Stimulated activated effector memory CD8-positive, alpha-beta T cell treated with anti-CD3 and anti-CD28 coated beads, Interleukin-12 subunit alpha, Interleukin-12 subunit beta, amount 100 ng/mL, for 72 hours (primary cell): ENCODE measurements around the gene RELL2.
A peak's percentile ranks its signal among the peaks of the same experiment; 100 is the strongest.

Experiments used
- ATAC-seq: fragments of 150-1000 bp; cut with Tn5 transposase; 2 replicates; pipeline ENCODE4 v1.10.0; 2021
- DNase-seq, 2 donors: peaks; one replicate each; pipeline ENCODE4 v3.0.0; 2021 to 2022; ENCODE audit warnings: low spot score in 2 of 2
- H3K27ac Mint-ChIP-seq: one replicate; pipeline ENCODE4 v1.8.0; 2022; ENCODE audit warnings: mild to moderate bottlenecking, mixed read lengths
- H3K36me3 Mint-ChIP-seq: one replicate; pipeline ENCODE4 v1.8.0; 2022; ENCODE audit warnings: mild to moderate bottlenecking, mixed read lengths
- H3K4me1 Mint-ChIP-seq: one replicate; pipeline ENCODE4 v1.8.0; 2022; ENCODE audit warnings: mixed read lengths
- H3K4me3 Mint-ChIP-seq: one replicate; pipeline ENCODE4 v1.8.0; 2022; ENCODE audit warnings: mild to moderate bottlenecking, mixed read lengths
- H3K9me3 Mint-ChIP-seq: one replicate; pipeline ENCODE4 v1.8.0; 2022; ENCODE audit warnings: mixed read lengths

RELL2 gene

GRCh38 chr5:141651728-141652105, 14.9 kb downstream of the RELL2 start:
- Mint-ChIP-seq H3K4me1 (peaks cover 43% of the 10 kb centered on the region), H3K27ac (peak overlapping the region; percentile 96), H3K9me3 (no peaks in the 10 kb centered on the region), H3K4me3 (peak overlapping the region; percentile 94), H3K36me3 (peaks cover 24% of the 10 kb centered on the region)
- DNase-seq (no peak), ATAC-seq (no peak)

- H3K4me3 Mint-ChIP-seq: no peak overlapping the region
- H3K4me1 Mint-ChIP-seq: peaks cover 50% of the 10 kb centered on the region
Observed at GRCh38 chr5:141654298-141654697, 17.5 kb downstream of the RELL2 start.

GRCh38 chr5:141655020-141655419, 18.2 kb downstream of the RELL2 start:
- H3K9me3 Mint-ChIP-seq: no peaks in the 10 kb centered on the region
- H3K4me3 Mint-ChIP-seq: no peak overlapping the region
- peaks cover 11% of the 10 kb centered on the region for H3K36me3 Mint-ChIP-seq
- DNase-seq (no peak), ATAC-seq (no peak)
- no peak overlapping the region for H3K27ac Mint-ChIP-seq
- peaks cover 43% of the 10 kb centered on the region for H3K4me1 Mint-ChIP-seq

More at GRCh38 chr5:141654298-141654697, 17.5 kb downstream of the RELL2 start:
- ATAC-seq (no peak), DNase-seq (no peak)
- Mint-ChIP-seq H3K36me3 (peaks cover 11% of the 10 kb centered on the region), H3K9me3 (no peaks in the 10 kb centered on the region), H3K27ac (no peak overlapping the region)

GRCh38 chr5:141656396-141656795, 19.6 kb downstream of the RELL2 start:
- Mint-ChIP-seq H3K4me1 (peaks cover 29% of the 10 kb centered on the region), H3K36me3 (peaks cover 11% of the 10 kb centered on the region), H3K27ac (peak overlapping the region; percentile 6), H3K9me3 (no peaks in the 10 kb centered on the region), H3K4me3 (no peak overlapping the region)
- DNase-seq (no peak), ATAC-seq (no peak)

GRCh38 chr5:141657404-141657803, 20.6 kb downstream of the RELL2 start:
- Mint-ChIP-seq H3K4me3 (no peak overlapping the region), H3K4me1 (peaks cover 20% of the 10 kb centered on the region), H3K9me3 (no peaks in the 10 kb centered on the region), H3K27ac (peak overlapping the region; percentile 41), H3K36me3 (peaks cover 11% of the 10 kb centered on the region)
- DNase-seq (no peak), ATAC-seq (no peak)

GRCh38 chr5:141657937-141658545, 21.2 kb downstream of the RELL2 start:
- peaks cover 14% of the 10 kb centered on the region for H3K4me1 Mint-ChIP-seq
- DNase-seq (no peak), ATAC-seq (peak; percentile 96)
- H3K36me3 Mint-ChIP-seq: peaks cover 11% of the 10 kb centered on the region
- no peaks in the 10 kb centered on the region for H3K9me3 Mint-ChIP-seq
- H3K27ac Mint-ChIP-seq: peak overlapping the region; percentile 41
- no peak overlapping the region for H3K4me3 Mint-ChIP-seq

- DNase-seq: no peak
- Mint-ChIP-seq H3K4me1 (peaks cover 20% of the 10 kb centered on the region), H3K9me3 (no peaks in the 10 kb centered on the region), H3K36me3 (peaks cover 15% of the 10 kb centered on the region), H3K4me3 (no peak overlapping the region), H3K27ac (no peak overlapping the region)
- no peak for ATAC-seq
Observed at GRCh38 chr5:141662028-141662427, 25.2 kb downstream of the RELL2 start.

GRCh38 chr5:141663506-141663905, 26.7 kb downstream of the RELL2 start:
- no peak for DNase-seq
- Mint-ChIP-seq H3K4me3 (no peak overlapping the region), H3K4me1 (peaks cover 6% of the 10 kb centered on the region), H3K27ac (no peak overlapping the region), H3K36me3 (peaks cover 10% of the 10 kb centered on the region), H3K9me3 (no peaks in the 10 kb centered on the region)
- ATAC-seq: no peak

- Mint-ChIP-seq H3K36me3 (peaks cover 16% of the 10 kb centered on the region), H3K27ac (no peak overlapping the region), H3K4me1 (peaks cover 6% of the 10 kb centered on the region), H3K9me3 (no peaks in the 10 kb centered on the region), H3K4me3 (no peak overlapping the region)
- peak; percentile 92 for ATAC-seq
- peak; percentile 67 to 88 for DNase-seq
Observed at GRCh38 chr5:141664733-141665461, 28.1 kb downstream of the RELL2 start.

GRCh38 chr5:141665995-141666940, 29.5 kb downstream of the RELL2 start:
- no peaks in the 10 kb centered on the region for H3K9me3 Mint-ChIP-seq
- ATAC-seq (no peak), DNase-seq (no peak)
- peaks cover 16% of the 10 kb centered on the region for H3K36me3 Mint-ChIP-seq
- peaks cover 6% of the 10 kb centered on the region for H3K4me1 Mint-ChIP-seq
- no peak overlapping the region for H3K4me3 Mint-ChIP-seq
- H3K27ac Mint-ChIP-seq: no peak overlapping the region

- Mint-ChIP-seq H3K36me3 (peaks cover 16% of the 10 kb centered on the region), H3K27ac (peak overlapping the region; percentile 5), H3K4me3 (no peak overlapping the region), H3K9me3 (no peaks in the 10 kb centered on the region), H3K4me1 (peaks cover 6% of the 10 kb centered on the region)
- DNase-seq: no peak
- ATAC-seq: no peak
Observed at GRCh38 chr5:141668601-141669265, 31.9 kb downstream of the RELL2 start.

- Mint-ChIP-seq H3K9me3 (no peaks in the 10 kb centered on the region), H3K36me3 (peaks cover 12% of the 10 kb centered on the region), H3K4me3 (no peak overlapping the region), H3K27ac (peak overlapping the region; percentile 72), H3K4me1 (peaks cover 6% of the 10 kb centered on the region)
- ATAC-seq (no peak), DNase-seq (no peak)
Observed at GRCh38 chr5:141669520-141669919, 32.7 kb downstream of the RELL2 start.

GRCh38 chr5:141672071-141672840, 35.5 kb downstream of the RELL2 start:
- DNase-seq: no peak
- Mint-ChIP-seq H3K4me1 (no peaks in the 10 kb centered on the region), H3K27ac (no peak overlapping the region), H3K9me3 (no peaks in the 10 kb centered on the region), H3K36me3 (peaks cover 5% of the 10 kb centered on the region), H3K4me3 (no peak overlapping the region)
- peak; percentile 27 for ATAC-seq
